ENCODE measurements around the gene IL19. TPM values are rescaled to one million over a fixed set of nuclear protein-coding genes. Genes with fewer than 3 reads are reported as not detected.

IL19 gene
- total RNA-seq, 6 experiments from 2014 or later, result not detected

- Mint-ChIP-seq H3K9me3 (no peaks in the 10 kb centered on the region), H3K4me1 (ENCODE audit: low read depth) (peaks cover 33% of the 10 kb centered on the region), H3K4me3 (no peak overlapping the region), H3K27ac (no peak overlapping the region), H3K27me3 (ENCODE audit: insufficient read depth) (no peaks in the 10 kb centered on the region; the same call in none of the 2 replicates), H3K36me3 (ENCODE audit: low read depth) (no peaks in the 10 kb centered on the region)
- TF ChIP-seq, protein P1, sequence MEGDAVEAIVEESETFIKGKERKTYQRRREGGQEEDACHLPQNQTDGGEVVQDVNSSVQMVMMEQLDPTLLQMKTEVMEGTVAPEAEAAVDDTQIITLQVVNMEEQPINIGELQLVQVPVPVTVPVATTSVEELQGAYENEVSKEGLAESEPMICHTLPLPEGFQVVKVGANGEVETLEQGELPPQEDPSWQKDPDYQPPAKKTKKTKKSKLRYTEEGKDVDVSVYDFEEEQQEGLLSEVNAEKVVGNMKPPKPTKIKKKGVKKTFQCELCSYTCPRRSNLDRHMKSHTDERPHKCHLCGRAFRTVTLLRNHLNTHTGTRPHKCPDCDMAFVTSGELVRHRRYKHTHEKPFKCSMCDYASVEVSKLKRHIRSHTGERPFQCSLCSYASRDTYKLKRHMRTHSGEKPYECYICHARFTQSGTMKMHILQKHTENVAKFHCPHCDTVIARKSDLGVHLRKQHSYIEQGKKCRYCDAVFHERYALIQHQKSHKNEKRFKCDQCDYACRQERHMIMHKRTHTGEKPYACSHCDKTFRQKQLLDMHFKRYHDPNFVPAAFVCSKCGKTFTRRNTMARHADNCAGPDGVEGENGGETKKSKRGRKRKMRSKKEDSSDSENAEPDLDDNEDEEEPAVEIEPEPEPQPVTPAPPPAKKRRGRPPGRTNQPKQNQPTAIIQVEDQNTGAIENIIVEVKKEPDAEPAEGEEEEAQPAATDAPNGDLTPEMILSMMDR (IDR thresholded peaks at IDR 0.05), result no peak
- DNase-seq, result no peak
Measured at GRCh38 chr1:206744683-206745082, 25.9 kb upstream of the IL19 start.

DNA sequence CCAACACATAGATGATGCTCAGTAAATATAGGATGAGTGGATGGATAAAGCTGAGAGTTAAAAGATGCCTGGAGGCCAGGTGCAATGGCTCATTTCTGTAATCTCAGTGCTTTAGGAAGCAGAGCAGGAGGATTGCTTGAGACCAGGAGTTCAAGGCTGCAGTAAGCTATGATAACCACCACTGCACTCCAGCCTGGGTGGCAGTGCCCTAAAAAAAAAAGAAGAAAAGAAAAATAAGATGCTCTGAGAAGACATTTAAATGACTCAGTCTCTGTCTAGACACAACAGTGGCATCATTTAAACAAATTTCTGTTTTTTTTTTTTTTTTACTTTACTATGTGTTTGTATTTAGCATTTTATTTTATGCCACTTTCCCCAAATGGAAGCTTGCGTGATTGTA is 25.3 kb upstream of the IL19 start:
- no peak overlapping the region for H3K4me3 Mint-ChIP-seq
- H3K27ac Mint-ChIP-seq, result no peak overlapping the region
- TF ChIP-seq, protein P1 (IDR thresholded peaks at IDR 0.05), result no peak
- H3K4me1 Mint-ChIP-seq (ENCODE audit: low read depth), result peaks cover 32% of the 10 kb centered on the region
- DNase-seq, result no peak
- no peaks in the 10 kb centered on the region for H3K9me3 Mint-ChIP-seq
- H3K36me3 Mint-ChIP-seq (ENCODE audit: low read depth), result no peaks in the 10 kb centered on the region
- H3K27me3 Mint-ChIP-seq (ENCODE audit: insufficient read depth), result no peaks in the 10 kb centered on the region; the same call in none of the 2 replicates

DNA sequence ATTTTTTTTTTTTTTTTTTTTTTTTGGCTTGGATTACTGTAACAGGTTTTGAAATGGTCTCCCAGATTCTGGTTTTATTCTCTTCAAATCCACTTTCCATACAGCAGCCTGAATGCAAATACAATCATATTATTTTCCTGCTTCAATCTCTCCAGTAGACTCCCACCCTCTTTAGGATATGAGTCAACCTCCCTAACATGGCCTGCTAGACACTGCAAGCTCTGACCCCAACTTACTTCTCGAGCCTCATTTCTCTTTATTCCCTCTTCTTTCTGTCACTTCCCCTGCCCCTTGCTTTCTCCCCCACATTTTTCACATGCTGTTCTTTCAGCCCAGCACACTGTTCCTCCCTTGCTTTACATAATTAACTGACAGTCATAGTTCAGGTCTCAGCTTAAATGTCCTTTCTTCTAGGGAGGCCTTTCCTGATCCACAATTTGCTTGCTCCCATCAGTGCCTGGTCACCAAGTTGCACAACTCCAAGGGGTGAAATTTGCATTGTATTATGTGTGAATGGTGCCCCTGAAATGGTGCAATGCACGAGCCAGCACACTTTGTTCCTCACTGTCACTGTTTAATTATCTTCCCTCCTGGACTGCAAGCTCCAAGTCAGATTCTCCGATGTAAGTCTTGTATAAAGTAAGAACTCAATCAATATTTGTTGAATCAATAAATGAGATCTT is 22.1 kb upstream of the IL19 start:
- Mint-ChIP-seq H3K27ac (no peak overlapping the region), H3K4me3 (no peak overlapping the region), H3K4me1 (ENCODE audit: low read depth) (peaks cover 42% of the 10 kb centered on the region), H3K9me3 (no peaks in the 10 kb centered on the region), H3K27me3 (ENCODE audit: insufficient read depth) (no peaks in the 10 kb centered on the region; the same call in none of the 2 replicates), H3K36me3 (ENCODE audit: low read depth) (no peaks in the 10 kb centered on the region)
- TF ChIP-seq, protein P1 (IDR thresholded peaks at IDR 0.05), result no peak
- no peak for DNase-seq

- DNase-seq, result no peak
- H3K9me3 Mint-ChIP-seq, result no peaks in the 10 kb centered on the region
- no peak overlapping the region for H3K27ac Mint-ChIP-seq
- peaks cover 47% of the 10 kb centered on the region for H3K4me1 Mint-ChIP-seq (ENCODE audit: low read depth)
- TF ChIP-seq, protein P1 (IDR thresholded peaks at IDR 0.05), result no peak
- no peaks in the 10 kb centered on the region; the same call in none of the 2 replicates for H3K27me3 Mint-ChIP-seq (ENCODE audit: insufficient read depth)
- no peak overlapping the region for H3K4me3 Mint-ChIP-seq
- H3K36me3 Mint-ChIP-seq (ENCODE audit: low read depth), result no peaks in the 10 kb centered on the region
Measured at GRCh38 chr1:206751891-206752290, 18.7 kb upstream of the IL19 start.

- Mint-ChIP-seq H3K9me3 (no peaks in the 10 kb centered on the region), H3K4me3 (no peak overlapping the region), H3K36me3 (ENCODE audit: low read depth) (no peaks in the 10 kb centered on the region), H3K27me3 (ENCODE audit: insufficient read depth) (no peaks in the 10 kb centered on the region; the same call in none of the 2 replicates), H3K4me1 (ENCODE audit: low read depth) (peaks cover 47% of the 10 kb centered on the region), H3K27ac (no peak overlapping the region)
- no peak for DNase-seq
- TF ChIP-seq, protein P1 (IDR thresholded peaks at IDR 0.05), result no peak
Measured at GRCh38 chr1:206752481-206752880, 18.1 kb upstream of the IL19 start.
